ENCODE data around the gene C18orf32. TPM values are rescaled to one million over a fixed set of nuclear protein-coding genes. Genes with fewer than 3 reads are reported as not detected.
A peak's percentile ranks its signal among the peaks of the same experiment; 100 is the strongest.

The C18orf32 gene
- total and polyA plus RNA-seq, 10 of the 15 experiments (the other 5 are each of a cell fraction or from before 2014, with no cell fraction given) = 11.5 to 67.0 (median 32.9) TPM

DNA sequence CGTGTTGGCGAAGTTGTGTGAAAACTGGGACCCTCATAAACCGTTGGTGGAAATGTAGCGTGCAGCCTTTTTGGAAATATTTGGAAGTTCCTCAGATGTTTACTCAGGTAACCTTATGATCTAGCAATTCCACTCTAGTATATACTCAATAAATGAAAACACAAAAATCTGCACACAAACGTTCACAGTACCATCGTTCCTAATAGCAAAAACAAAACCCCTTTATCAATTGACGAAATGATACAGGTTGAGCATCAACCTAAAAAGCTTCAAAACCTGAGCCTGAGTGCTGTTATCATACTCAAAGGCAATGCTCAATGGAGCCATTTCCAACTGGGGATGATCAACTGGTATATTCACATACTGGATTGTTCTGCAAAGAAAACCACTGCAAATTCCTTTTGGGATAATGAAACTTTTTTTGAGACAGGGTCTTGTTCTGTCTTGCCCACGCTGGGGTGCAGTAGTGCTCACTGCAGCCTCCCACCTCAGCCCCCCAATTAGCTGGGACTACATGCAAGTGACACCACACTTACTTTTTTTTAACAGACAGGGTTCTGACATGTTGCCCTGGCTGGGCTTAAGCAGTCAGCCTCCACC, 777 bp upstream of the C18orf32 start (continued):
- TF ChIP-seq NFXL1 (IDR thresholded peaks at IDR 0.05; ENCODE audit: borderline replicate concordance) = no peak
- TF ChIP-seq, protein P1, sequence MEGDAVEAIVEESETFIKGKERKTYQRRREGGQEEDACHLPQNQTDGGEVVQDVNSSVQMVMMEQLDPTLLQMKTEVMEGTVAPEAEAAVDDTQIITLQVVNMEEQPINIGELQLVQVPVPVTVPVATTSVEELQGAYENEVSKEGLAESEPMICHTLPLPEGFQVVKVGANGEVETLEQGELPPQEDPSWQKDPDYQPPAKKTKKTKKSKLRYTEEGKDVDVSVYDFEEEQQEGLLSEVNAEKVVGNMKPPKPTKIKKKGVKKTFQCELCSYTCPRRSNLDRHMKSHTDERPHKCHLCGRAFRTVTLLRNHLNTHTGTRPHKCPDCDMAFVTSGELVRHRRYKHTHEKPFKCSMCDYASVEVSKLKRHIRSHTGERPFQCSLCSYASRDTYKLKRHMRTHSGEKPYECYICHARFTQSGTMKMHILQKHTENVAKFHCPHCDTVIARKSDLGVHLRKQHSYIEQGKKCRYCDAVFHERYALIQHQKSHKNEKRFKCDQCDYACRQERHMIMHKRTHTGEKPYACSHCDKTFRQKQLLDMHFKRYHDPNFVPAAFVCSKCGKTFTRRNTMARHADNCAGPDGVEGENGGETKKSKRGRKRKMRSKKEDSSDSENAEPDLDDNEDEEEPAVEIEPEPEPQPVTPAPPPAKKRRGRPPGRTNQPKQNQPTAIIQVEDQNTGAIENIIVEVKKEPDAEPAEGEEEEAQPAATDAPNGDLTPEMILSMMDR (IDR thresholded peaks at IDR 0.05 in 2 of 3, conservative IDR thresholded peaks at IDR 0.05 in 1 of 3; ENCODE audit: control insufficient read depth in 2 of 3, extremely low read depth in 1 of 3, insufficient read depth in 1 of 3, low read depth in 3 of 3, low read length in 3 of 3) = no peak
- TF ChIP-seq, protein P2, sequence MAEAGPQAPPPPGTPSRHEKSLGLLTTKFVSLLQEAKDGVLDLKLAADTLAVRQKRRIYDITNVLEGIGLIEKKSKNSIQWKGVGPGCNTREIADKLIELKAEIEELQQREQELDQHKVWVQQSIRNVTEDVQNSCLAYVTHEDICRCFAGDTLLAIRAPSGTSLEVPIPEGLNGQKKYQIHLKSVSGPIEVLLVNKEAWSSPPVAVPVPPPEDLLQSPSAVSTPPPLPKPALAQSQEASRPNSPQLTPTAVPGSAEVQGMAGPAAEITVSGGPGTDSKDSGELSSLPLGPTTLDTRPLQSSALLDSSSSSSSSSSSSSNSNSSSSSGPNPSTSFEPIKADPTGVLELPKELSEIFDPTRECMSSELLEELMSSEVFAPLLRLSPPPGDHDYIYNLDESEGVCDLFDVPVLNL (IDR thresholded peaks at IDR 0.05; ENCODE audit: low read depth, low read length) = no peak
- TF ChIP-seq, protein P3, sequence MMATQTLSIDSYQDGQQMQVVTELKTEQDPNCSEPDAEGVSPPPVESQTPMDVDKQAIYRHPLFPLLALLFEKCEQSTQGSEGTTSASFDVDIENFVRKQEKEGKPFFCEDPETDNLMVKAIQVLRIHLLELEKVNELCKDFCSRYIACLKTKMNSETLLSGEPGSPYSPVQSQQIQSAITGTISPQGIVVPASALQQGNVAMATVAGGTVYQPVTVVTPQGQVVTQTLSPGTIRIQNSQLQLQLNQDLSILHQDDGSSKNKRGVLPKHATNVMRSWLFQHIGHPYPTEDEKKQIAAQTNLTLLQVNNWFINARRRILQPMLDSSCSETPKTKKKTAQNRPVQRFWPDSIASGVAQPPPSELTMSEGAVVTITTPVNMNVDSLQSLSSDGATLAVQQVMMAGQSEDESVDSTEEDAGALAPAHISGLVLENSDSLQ (IDR thresholded peaks at IDR 0.05) = no peak

DNA sequence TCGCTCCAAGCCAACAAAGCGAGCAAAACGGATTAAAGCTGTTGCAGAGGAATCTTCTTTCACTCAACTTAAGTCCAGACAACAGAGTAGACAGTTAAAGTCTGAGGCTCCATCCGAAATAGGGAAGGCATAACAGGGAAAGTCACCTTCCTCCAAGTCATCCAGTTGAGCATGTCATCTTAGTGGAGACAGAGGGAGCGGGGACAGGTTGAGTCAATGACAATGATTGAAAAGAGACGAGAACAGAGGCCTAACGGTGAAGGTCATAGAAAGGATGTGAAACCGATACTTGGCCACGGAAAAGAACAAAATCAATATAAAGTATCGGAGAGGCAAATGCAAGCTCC, 455 bp downstream of the C18orf32 start:
- H3K4me3 ChIP-seq = peak overlapping the region; percentile 96
- no peak for ATAC-seq
- peak overlapping the region; percentile 73 for H3K9ac ChIP-seq (ENCODE audit: control insufficient read depth, insufficient read depth, low read length)
- ChIA-PET SMC1A (ENCODE audit: uncharacterized antibody, unreplicated experiment) (interaction anchor here (0.8 to 3.9 kb wide), 9 partner anchors 9 to 372 kb away, joined by 3 to 19 read pairs (median 4); partner anchors contain the start of gene DYM), POLR2A (interaction anchor here (0.6 to 2.8 kb wide), 8 partner anchors 10 to 871 kb away, joined by 3 to 14 read pairs (median 4); partner anchors contain the start of gene DYM), CTCF (interaction anchor here (0.7 to 1.7 kb wide), 5 partner anchors 9 to 707 kb away, joined by 3 to 8 read pairs (median 3); no protein-coding TSS in a partner anchor), RAD21 (ENCODE audit: unreplicated experiment) (interaction anchor here (0.7 to 1.6 kb wide), 2 partner anchors 9 to 27 kb away, joined by 3 to 7 read pairs; no protein-coding TSS in a partner anchor)
- FAIRE-seq = no peak
- peaks cover 5 to 29% of the 10 kb centered on the region in 2 experiments for H3K36me3 ChIP-seq (ENCODE audit: control insufficient read depth in 2 of 2, insufficient read depth in 2 of 2, low read length in 1 of 2)
- BruUV-seq (replicated peaks) = no TSS peak
- H4K20me1 ChIP-seq (ENCODE audit: control insufficient read depth, insufficient read depth) = peaks cover 2% of the 10 kb centered on the region; the same call in 1 of the 2 replicates
- peaks cover 9% of the 10 kb centered on the region for H3K4me1 ChIP-seq (ENCODE audit: control insufficient read depth, insufficient read depth, low read length)
- in situ Hi-C loops (cut with MboI) = loop anchor here (25.0 kb wide), 1 partner anchor 1551 kb away; the partner anchor contains the start of gene SMAD4
- H3K4me2 ChIP-seq (ENCODE audit: control insufficient read depth, insufficient read depth) = peak overlapping the region; percentile 76
- H2AFZ ChIP-seq (ENCODE audit: control insufficient read depth, low read depth, low read length) = peak overlapping the region; percentile 56
- H3K9me3 ChIP-seq (replicated peaks; ENCODE audit: control insufficient read depth, insufficient read depth, low read length) = no peaks in the 10 kb centered on the region
- intact Hi-C loops (cut with micrococcal nuclease; ENCODE audit: unreplicated experiment) = loop anchor here (2.0 to 5.0 kb wide), 2 partner anchors 26 to 796 kb away; partner anchors contain the start of genes DYM and MBD1
- WGBS (ENCODE audit: insufficient coverage, insufficient replicate concordance, low lambda C conversion rate, missing lambda C conversion rate) = under 1% methylated on average over 10 of the region's 10 CpGs
- no peaks in the 10 kb centered on the region for H3K27me3 ChIP-seq (replicated peaks in 1 of 2; ENCODE audit: control insufficient read depth in 2 of 2, insufficient read depth in 2 of 2, low read length in 1 of 2)
- DNase-seq (ENCODE audit: low read depth, low spot score) = no peak
- H3K79me2 ChIP-seq (ENCODE audit: control insufficient read depth, insufficient read depth, low read length) = peaks cover 46% of the 10 kb centered on the region
- peak overlapping the region; percentile 72 for H3K27ac ChIP-seq (ENCODE audit: control insufficient read depth, insufficient read depth)
- TF ChIP-seq IKZF2 (IDR thresholded peaks at IDR 0.05) (no peak), ATF7 (IDR thresholded peaks at IDR 0.05; ENCODE audit: low read depth) (no peak), RBBP5 (conservative IDR thresholded peaks at IDR 0.05) (no peak), SREBF2 (IDR thresholded peaks at IDR 0.05; ENCODE audit: low read length) (no peak), FOXK2 (IDR thresholded peaks at IDR 0.05) (no peak), EP300 (IDR thresholded peaks at IDR 0.05; ENCODE audit: borderline replicate concordance in 1 of 2, control insufficient read depth in 1 of 2, low read depth in 2 of 2, low read length in 2 of 2) (no peak), SPI1 (IDR thresholded peaks at IDR 0.05; ENCODE audit: borderline replicate concordance, insufficient read depth, low read depth, low read length) (peak; percentile 52; the same call in 1 of the 2 replicates), BACH1 (IDR thresholded peaks at IDR 0.05; ENCODE audit: borderline replicate concordance) (no peak)

Measured in GM12878 (cell line).